GM18907 (cell line): ENCODE measurements around the gene GPX5.
"Not testable (repeated sequence)": the region's sequence is repeated elsewhere in the genome, so short reads cannot be mapped to it uniquely, and the experiment has no call there.

Source experiments
- ATAC-seq: cut with Tn5 transposase; IDR thresholded peaks from one replicate; pipeline ENCODE4 v1.9.1; 2021; ENCODE audit warnings: mild to moderate bottlenecking, moderate library complexity; ENCODE audit not compliant: unreplicated experiment

The GPX5 gene

GRCh38 chr6:28511628-28512300, 13.9 kb upstream of the GPX5 start:
- ATAC-seq: no peak

GRCh38 chr6:28512387-28512786, 13.3 kb upstream of the GPX5 start:
- not testable (repeated sequence) for ATAC-seq

GRCh38 chr6:28515676-28516075, 10.0 kb upstream of the GPX5 start, which contains the start of gene GPX6:
Gene GPX6, minus strand, starts transcription at chr6:28515793. Its CDS starts 50 bp downstream, at chr6:28515743.
- ATAC-seq: no peak

GRCh38 chr6:28517964-28518363, 7.7 kb upstream of the GPX5 start:
- ATAC-seq: no peak

DNA sequence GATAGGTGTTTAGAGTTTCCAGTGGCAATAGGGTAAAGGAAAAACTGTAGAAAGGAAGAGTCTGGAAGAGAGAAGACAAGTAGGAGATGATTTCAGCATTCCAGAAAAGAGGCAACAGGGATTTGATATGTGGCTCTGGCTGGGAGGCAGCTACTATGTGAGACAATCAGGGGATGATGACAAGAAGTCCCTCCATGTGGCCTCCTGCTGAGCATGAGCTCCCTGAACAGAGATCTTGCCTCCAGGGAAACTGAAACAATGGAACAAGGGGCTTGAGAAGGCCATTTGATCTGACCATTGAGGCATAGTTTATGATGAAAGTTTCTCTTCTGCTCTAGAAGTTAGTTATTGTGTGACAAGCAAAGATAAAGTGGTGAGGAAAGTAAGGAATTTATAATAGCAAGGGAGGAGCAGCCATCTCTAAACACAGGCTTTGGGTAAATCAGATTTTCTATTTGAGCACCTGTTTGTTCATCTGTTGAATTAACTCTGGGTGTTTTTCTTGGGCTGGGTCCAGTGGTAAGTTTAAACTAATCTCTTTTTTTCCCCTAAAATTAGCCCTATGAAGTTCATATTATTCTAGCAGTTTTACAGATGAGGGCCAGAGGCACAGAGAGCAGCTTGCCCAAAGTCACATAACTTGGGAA, 3.0 kb upstream of the GPX5 start:
- ATAC-seq: no peak

GRCh38 chr6:28523241-28523622, 2.4 kb upstream of the GPX5 start:
- ATAC-seq: no peak

DNA sequence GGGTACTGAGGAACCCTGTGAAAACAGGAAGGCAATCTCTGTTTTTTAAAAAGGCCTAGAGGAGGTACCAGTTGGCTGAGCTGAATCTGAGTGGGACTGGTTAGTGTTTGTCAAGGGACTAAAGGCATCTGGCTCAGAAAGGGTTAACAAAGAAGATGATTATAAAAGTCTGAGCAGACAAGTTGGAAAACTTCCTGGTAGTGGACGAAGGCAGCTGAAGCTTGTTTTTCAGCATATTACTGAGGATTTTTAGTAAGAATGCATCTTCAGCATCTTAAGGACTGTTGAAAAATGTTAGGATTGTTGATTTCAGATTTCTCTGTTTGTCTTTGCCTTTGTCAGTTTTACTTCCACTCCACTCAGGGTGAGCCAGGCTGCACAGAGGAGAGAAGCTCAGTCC, 5.1 kb downstream of the GPX5 start:
- ATAC-seq: no peak

DNA sequence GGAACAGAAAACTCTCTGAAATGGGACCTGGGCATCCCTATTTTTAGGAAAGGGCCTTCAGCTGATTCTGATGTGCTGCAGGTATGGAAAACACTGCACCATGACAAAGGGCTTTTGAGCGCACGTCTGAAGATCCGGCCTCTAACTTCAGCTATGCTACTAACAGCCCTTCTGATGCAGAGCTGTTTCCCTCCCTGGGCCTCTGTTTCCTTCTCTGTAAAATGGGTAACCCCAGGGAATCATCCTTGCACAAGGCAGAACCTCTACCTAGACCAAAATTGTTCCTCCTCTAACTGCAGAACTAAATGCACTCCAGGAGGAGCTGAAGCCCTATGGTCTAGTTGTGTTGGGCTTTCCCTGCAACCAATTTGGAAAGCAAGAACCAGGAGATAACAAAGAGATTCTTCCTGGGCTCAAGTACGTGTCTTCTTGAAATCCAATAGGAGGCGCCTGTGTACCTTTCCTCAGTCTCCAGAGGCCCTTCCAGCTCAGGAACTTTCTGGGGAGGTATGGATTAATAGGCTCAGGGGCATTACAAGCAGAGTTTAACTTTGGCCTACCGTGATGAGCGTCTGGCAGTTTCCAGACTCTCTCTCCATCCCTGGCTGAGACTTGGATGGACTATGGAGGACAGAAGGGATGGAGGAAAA, 5.9 kb downstream of the GPX5 start:
- ATAC-seq: no peak

GRCh38 chr6:28534306-28534705, 8.6 kb downstream of the GPX5 start:
- ATAC-seq: no peak

DNA sequence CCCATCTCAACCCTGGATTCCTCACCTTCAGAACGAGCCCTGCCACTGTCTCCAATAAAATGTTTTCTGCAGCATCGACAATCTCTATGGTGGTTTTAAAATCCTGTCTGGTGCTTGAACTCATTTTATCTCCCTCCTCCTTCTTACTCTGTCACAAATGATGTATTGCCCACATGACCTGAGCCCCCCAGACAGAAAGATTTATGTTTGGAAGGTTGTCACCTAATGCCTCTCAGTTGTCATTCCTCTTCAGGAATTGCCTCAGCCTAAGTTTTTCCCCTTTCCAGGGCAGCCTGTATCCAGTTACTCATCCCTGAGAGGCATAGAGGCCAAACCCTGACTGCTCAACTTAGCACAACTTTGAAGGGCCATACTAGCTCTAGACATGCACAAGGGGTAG, 9.2 kb downstream of the GPX5 start:
- ATAC-seq: no peak

GRCh38 chr6:28537065-28537464, 11.4 kb downstream of the GPX5 start:
- no peak for ATAC-seq

DNA sequence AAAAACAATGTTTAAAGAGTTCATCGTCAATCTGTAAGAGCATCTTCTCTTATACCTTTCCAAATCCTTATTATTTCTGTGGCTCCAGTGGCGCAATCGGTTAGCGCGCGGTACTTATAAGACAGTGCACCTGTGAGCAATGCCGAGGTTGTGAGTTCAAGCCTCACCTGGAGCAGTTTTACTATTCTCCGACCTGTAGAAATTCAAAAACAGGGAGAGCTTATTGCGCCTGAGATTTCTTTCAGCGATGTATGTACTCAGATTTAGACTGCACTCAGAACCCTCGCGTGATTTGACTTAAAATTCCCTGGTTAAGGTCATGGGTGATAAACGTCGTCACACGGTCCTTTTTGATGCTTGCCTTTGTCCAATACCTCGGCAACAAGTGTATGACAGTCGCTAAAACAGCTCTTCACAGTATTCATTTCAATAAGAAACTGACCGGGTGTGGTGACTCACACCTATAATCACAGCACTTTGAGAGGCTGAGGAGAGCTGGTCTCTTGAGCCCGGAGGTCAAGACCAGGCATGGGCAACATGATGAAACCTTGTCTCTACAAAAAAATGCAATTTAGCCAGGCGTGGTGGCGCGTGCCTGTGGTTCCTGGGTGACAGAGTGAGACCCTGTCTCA, 11.9 kb downstream of the GPX5 start:
- no peak for ATAC-seq

DNA sequence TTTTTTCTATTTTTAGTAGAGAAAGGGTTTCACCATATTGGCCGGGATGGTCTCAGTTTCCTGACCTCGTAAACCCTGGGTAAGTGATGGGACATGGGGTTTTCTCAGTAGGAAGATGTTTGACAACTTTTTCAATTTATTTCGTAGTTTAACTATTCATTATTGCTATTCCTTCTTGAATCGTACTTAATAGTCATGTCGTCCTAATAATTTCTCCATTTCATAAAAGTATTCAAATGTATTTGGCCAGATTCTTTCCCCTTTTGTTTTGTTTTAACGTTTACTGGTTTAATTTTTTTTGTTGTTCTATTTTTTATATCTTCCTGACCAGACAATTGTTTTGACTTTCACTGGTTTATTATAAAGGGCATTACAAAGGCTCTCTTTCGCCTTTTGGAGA, 16.3 kb downstream of the GPX5 start:
- no peak for ATAC-seq

DNA sequence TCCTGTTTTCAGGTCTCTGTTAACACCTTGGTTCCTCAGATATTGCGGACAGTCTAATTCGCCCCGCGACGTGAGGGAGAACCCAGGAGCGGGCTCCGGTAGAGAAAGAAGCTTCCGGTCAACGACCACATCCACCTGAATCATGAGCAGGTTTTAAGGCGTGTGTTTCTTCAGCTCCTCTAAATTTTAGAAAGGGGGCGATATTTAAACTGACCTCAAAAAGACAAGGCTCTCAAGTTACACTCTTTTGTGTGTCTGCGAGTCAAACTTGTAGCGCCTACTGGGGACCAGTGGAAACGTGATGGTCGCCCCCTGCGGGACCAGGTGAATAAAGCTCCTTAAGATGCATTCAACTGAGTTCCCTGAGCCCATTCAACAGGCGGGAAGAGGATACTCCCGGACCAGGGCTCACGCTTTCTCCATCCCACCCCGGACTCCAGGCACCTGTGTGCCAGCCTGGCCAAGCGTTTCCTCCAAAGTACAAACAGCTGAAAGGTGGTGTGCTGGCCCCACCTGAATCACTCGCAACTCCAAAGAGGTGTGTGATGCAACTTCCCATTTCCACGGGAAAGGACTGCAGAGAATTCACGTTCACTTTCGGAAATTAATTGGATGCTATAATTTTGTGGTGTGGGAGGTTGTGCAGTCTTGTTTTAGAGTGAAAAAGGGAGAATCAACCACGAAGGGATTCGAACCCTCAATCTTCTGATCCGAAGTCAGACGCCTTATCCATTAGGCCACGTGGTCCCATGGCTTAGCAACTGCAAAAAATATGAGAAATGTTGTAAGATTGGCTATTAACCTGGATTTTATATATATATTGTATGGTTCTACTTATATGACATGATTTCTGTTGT, 17.0 kb downstream of the GPX5 start:
- ATAC-seq: peak; percentile 60

DNA sequence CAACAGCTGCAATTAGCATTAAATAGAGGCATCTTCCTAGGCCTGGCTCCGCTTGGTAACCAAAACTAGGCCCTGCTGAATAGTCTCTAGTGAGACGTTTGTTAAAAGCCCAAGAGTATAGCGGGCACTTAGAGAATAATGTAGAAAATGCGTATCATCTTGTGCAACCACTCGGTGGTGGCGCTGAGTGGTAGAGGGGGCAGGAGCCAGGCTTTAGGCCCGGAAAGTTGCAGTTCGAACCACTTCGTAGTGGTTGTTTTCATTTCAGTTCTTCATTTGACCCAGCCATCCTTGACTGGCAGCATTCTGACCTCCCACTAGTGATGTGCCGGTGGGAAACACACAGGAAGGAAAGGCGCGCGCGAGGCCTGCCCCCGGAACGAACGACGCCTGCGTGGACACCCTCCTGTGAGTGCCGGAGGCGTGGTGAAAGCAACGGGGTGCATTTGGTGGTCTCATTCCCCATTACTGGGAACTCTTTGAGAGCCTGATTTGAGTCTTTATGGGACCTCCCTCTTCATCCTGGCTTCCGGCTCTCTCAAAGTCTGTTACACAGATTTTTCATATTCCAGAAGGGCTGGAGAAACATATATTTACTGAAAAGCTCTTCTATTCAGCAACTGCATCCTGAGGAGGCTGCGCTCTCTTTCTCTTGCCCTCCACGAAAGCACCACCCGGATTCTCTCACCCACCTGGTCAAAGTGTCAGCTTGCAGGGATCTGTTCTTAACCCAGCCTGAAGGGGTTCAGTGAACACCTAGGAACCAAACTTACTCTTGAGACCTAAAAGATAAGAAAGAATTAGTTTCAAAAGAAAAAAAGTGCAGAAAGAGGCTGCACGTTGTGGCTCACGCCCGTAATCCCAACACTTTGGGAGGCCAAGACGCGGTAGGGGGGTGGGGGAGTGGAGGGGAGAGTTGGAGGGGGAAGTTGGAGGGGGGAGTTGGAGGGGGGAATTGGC, 18.2 kb downstream of the GPX5 start:
- no peak for ATAC-seq

- no peak for ATAC-seq
Observed at GRCh38 chr6:28545955-28546354, 20.3 kb downstream of the GPX5 start.

DNA sequence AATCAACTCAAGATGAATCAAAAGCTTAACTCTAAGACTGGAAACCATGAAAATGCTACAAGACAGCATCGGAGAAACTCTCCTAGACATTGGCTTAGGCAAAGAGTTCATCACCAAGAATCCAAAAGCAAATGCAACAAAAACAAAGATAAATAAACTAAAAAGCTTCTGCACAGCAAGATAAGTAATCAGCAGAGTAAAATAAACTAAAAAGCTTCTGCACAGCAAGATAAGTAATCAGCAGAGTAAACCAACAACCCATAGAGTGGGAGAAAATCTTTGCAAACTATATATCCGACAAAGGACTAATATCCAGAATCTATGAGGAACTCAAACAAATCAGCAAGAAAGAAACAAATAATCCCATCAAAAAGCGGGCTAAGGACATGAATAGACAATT, 21.3 kb downstream of the GPX5 start:
- ATAC-seq: not testable (repeated sequence)

DNA sequence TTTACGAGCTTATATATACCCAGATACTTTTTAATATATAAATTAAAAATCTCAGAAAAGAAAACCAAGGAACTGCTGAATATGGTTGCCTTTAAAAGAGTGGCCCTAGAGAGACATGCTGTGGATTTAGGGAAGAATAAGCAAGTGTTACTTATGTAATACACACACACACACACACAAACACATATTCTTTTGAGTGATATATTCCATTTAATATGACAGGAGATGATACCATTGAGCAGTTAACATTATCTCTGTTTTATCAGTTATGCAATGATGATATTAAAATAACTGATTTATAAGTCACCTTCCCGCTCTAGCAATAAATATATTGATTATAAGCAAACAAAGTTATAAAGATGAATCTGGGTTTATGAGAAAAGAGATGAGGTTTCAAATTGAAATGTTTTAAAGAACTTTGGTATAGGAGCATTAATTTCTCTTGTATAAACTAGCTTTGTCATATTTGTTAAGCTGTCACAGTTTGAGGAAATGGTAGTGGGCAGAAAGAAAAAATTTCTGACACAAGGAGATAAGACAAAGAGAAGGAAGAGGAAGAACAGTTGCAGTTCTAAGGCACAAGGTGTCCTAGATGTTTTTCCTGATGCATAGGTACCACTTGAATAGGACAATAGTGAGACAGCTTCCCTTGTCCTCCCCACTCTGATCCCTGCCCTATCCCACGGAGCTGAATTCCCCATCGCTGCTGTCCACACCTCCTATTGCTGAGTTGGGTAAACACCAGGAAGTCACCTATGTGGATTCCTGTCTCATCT, 26.4 kb downstream of the GPX5 start:
- no peak for ATAC-seq

DNA sequence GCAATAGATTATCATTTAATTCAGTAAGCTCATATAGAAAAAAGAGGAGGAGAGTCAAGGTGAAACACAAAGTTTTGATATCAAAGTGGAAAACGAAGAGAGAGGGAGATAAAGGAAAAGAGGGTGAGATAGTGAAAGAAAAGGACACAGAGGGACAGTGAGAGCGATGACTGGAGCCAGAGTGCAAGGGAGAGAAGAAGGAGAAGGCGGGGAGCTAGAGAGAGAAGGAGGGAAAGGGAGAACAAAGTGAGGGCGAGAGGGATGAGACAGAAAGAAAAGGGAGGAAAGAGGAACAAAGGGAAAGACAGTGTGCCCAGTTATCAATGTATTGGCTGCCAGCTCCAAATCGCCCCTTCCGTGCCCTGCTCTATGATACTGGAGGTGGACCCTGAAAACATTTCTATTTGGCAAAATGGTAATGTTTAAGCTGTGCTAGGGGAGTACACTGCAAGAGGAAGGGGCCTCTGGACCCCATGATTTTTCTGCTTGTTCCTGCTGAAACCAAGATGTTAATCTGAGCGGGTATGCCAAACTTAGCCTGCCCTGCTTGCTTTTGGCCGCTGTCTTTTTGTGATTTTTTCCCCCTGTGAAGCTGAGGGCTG, 27.8 kb downstream of the GPX5 start:
- no peak for ATAC-seq
